ENCODE results near the gene CCN2. TPM values are rescaled to one million over a fixed set of nuclear protein-coding genes. Genes with fewer than 3 reads are reported as not detected.

The CCN2 gene
- total and polyA plus RNA-seq, 2 of the 8 experiments (the other 6 are each of a cell fraction or from before 2014, with no cell fraction given) = 25.0 to 107 TPM

GRCh38 chr6:131954775-131955107, 3.6 kb upstream of the CCN2 start:
- no peaks in the 10 kb centered on the region for H3K9me3 ChIP-seq (ENCODE audit: insufficient read depth in 2 of 2, low read depth in 1 of 2, low read length in 1 of 2)
- ChIA-PET CTCF (ENCODE audit: partially characterized antibody) (interaction anchor here (0.6 to 3.2 kb wide), 5 partner anchors 31 to 325 kb away, joined by 3 to 20 read pairs (median 4); no protein-coding TSS in a partner anchor), POLR2A (ENCODE audit: partially characterized antibody) (interaction anchor here (0.7 to 0.8 kb wide), 5 partner anchors 13 to 312 kb away, joined by 3 to 5 read pairs (median 4); no protein-coding TSS in a partner anchor)
- H3K18ac ChIP-seq (ENCODE audit: extremely low read depth, low read length) = peak overlapping the region; percentile 4; the same call in 1 of the 2 replicates
- H3K23ac ChIP-seq (ENCODE audit: insufficient read length) = no peak overlapping the region
- no peak overlapping the region for H3K56ac ChIP-seq (replicated peaks; ENCODE audit: insufficient read length, low read depth, low read length)
- H3K14ac ChIP-seq (ENCODE audit: insufficient read length) = no peak overlapping the region
- DNase-seq (ENCODE audit: low read depth in 1 of 2, low spot score in 2 of 2) (no peak), FAIRE-seq (no peak)
- 83% methylated on average over 7 of the region's 7 CpGs; no CpG with 5 or more reads in 1 of the 2 experiments for WGBS, 2 experiments (ENCODE audit: extremely low coverage in 1 of 2, insufficient coverage in 1 of 2, insufficient read length in 1 of 2, insufficient replicate concordance in 2 of 2, low coverage in 1 of 2, low lambda C conversion rate in 2 of 2, missing lambda C conversion rate in 1 of 2)
- H4K5ac ChIP-seq (ENCODE audit: insufficient read length, low read depth, low read length) = peak overlapping the region; percentile 64
- no peaks in the 10 kb centered on the region for H3K27me3 ChIP-seq (replicated peaks in 1 of 4; ENCODE audit: control insufficient read depth in 3 of 4, extremely low read depth in 1 of 4, insufficient read depth in 3 of 4, low read length in 3 of 4)
- peaks cover 6% of the 10 kb centered on the region in 2 experiments for H4K20me1 ChIP-seq (replicated peaks in 1 of 2; ENCODE audit: control insufficient read depth in 1 of 2, insufficient read depth in 2 of 2, low read length in 2 of 2)
- H3K4me1 ChIP-seq (replicated peaks in 1 of 4; ENCODE audit: control insufficient read depth in 3 of 4, insufficient read depth in 4 of 4, low read length in 3 of 4) = peaks cover 15 to 33% (median 22%) of the 10 kb centered on the region in 4 experiments
- no peak overlapping the region for H2AFZ ChIP-seq (ENCODE audit: low read length)
- H2BK120ac ChIP-seq (replicated peaks; ENCODE audit: low read depth, low read length) = no peak overlapping the region
- peaks cover 8% of the 10 kb centered on the region for H3K23me2 ChIP-seq (ENCODE audit: low read depth, low read length)
- H2BK20ac ChIP-seq (ENCODE audit: low read length) = no peak overlapping the region
- TF ChIP-seq RNF2 (IDR thresholded peaks at IDR 0.05; ENCODE audit: borderline replicate concordance, low read depth, low read length, missing control alignments, poor library complexity, severe bottlenecking) (no peak), TEAD4 (IDR thresholded peaks at IDR 0.05; ENCODE audit: low read depth, low read length) (peak; percentile 42; the same call in 1 of the 2 replicates), SRF (IDR thresholded peaks at IDR 0.05; ENCODE audit: low read depth, low read length) (peak; percentile 69; the same call in 1 of the 2 replicates)
- peaks cover 0 to 7% (median 1%) of the 10 kb centered on the region in 4 experiments; a peak in 3 of 8 replicates for H3K36me3 ChIP-seq (ENCODE audit: control insufficient read depth in 2 of 4, insufficient read depth in 4 of 4, low read length in 3 of 4)
- H3K4me2 ChIP-seq (ENCODE audit: insufficient read depth in 1 of 2, low read depth in 2 of 2, low read length in 2 of 2) = peak overlapping the region in 1 of 2 experiments; percentile 6; a peak in 1 of 4 replicates
- H4K8ac ChIP-seq (ENCODE audit: extremely low read depth, insufficient read depth, low read length) = no peak overlapping the region
- no peak overlapping the region for H2AK5ac ChIP-seq (ENCODE audit: low read depth, low read length)
- no peak overlapping the region; the same call in 1 of the 2 replicates for H2BK12ac ChIP-seq (ENCODE audit: low read depth, low read length)
- peaks cover 0 to 17% of the 10 kb centered on the region in 2 experiments; a peak in 1 of 4 replicates for H3K79me2 ChIP-seq (ENCODE audit: control insufficient read depth in 1 of 2, insufficient read depth in 2 of 2, low read length in 2 of 2)
- H3K9ac ChIP-seq (replicated peaks in 1 of 4; ENCODE audit: extremely low read depth in 1 of 4, low read depth in 3 of 4, low read length in 3 of 4) = no peak overlapping the region
- no peak overlapping the region for H4K91ac ChIP-seq (replicated peaks; ENCODE audit: insufficient read length, low read length)
- H3K27ac ChIP-seq (ENCODE audit: low read depth, low read length) = no peak overlapping the region
- no peak overlapping the region for H2BK15ac ChIP-seq (ENCODE audit: low read length)
- no peaks in the 10 kb centered on the region; the same call in 1 of the 2 replicates for H3K79me1 ChIP-seq (ENCODE audit: low read depth, low read length)
- no peak overlapping the region for H2BK5ac ChIP-seq (ENCODE audit: low read depth, low read length)
- H3K4me3 ChIP-seq (ENCODE audit: extremely low read depth in 1 of 4, insufficient read depth in 2 of 4, low read depth in 3 of 4, low read length in 4 of 4) = no peak overlapping the region; a peak in 1 of 8 replicates
- no peak overlapping the region for H3K4ac ChIP-seq (replicated peaks; ENCODE audit: insufficient read length, low read depth, low read length)
